Measurements from ENCODE around the gene NSRP1.
"Not testable (repeated sequence)": the region's sequence is repeated elsewhere in the genome, so short reads cannot be mapped to it uniquely, and the experiment has no call there.

The NSRP1 gene

GRCh38 chr17:30116661-30117551, at the start of gene NSRP1:
TSS of gene NSRP1 (plus strand) at chr17:30116816. CDS start at chr17:30116844, 28 bp downstream.
- DNase-seq (ENCODE audit: low read depth), result peak; percentile 86

GRCh38 chr17:30068465-30068864, 48.2 kb upstream of the NSRP1 start:
- no peak for DNase-seq (ENCODE audit: low read depth)

- DNase-seq (ENCODE audit: low read depth), result no peak
Measured at GRCh38 chr17:30074254-30074653, 42.4 kb upstream of the NSRP1 start.

GRCh38 chr17:30074730-30075129, 41.9 kb upstream of the NSRP1 start:
- no peak for DNase-seq (ENCODE audit: low read depth)

GRCh38 chr17:30082773-30083172, 33.8 kb upstream of the NSRP1 start:
- DNase-seq (ENCODE audit: low read depth), result no peak

- no peak for DNase-seq (ENCODE audit: low read depth)
Measured at GRCh38 chr17:30084788-30085187, 31.8 kb upstream of the NSRP1 start.

GRCh38 chr17:30086896-30087295, 29.7 kb upstream of the NSRP1 start:
- no peak for DNase-seq (ENCODE audit: low read depth)

GRCh38 chr17:30087431-30087830, 29.2 kb upstream of the NSRP1 start:
- not testable (repeated sequence) for DNase-seq (ENCODE audit: low read depth)

GRCh38 chr17:30091121-30091670, 25.4 kb upstream of the NSRP1 start:
- no peak for DNase-seq (ENCODE audit: low read depth)

- DNase-seq (ENCODE audit: low read depth), result no peak
Measured at GRCh38 chr17:30091771-30092170, 24.8 kb upstream of the NSRP1 start.

GRCh38 chr17:30092886-30093285, 23.7 kb upstream of the NSRP1 start:
- DNase-seq (ENCODE audit: low read depth), result no peak

- DNase-seq (ENCODE audit: low read depth), result peak; percentile 11
Measured at GRCh38 chr17:30093463-30094147, 23.0 kb upstream of the NSRP1 start.

- DNase-seq (ENCODE audit: low read depth), result no peak
Measured at GRCh38 chr17:30095507-30096244, 20.9 kb upstream of the NSRP1 start.

- DNase-seq (ENCODE audit: low read depth), result no peak
Measured at GRCh38 chr17:30101686-30102390, 14.8 kb upstream of the NSRP1 start.

- no peak for DNase-seq (ENCODE audit: low read depth)
Measured at GRCh38 chr17:30103921-30104320, 12.7 kb upstream of the NSRP1 start.

GRCh38 chr17:30104575-30105339, 11.9 kb upstream of the NSRP1 start:
- DNase-seq (ENCODE audit: low read depth), result peak; percentile 58

- no peak for DNase-seq (ENCODE audit: low read depth)
Measured at GRCh38 chr17:30112794-30113193, 3.8 kb upstream of the NSRP1 start.

- no peak for DNase-seq (ENCODE audit: low read depth)
Measured at GRCh38 chr17:30113213-30113612, 3.4 kb upstream of the NSRP1 start.

- no peak for DNase-seq (ENCODE audit: low read depth)
Measured at GRCh38 chr17:30116345-30116660, 313 bp upstream of the NSRP1 start.

GRCh38 chr17:30117675-30118081, 1.1 kb downstream of the NSRP1 start:
- no peak for DNase-seq (ENCODE audit: low read depth)

GRCh38 chr17:30118635-30119034, 2.0 kb downstream of the NSRP1 start:
- DNase-seq (ENCODE audit: low read depth), result not testable (repeated sequence)
